ENCODE results near the gene SIM2.

The SIM2 gene

GRCh38 chr21:36757196-36757595 is 58.3 kb downstream of the SIM2 start:
- TF ChIP-seq POLR2AphosphoS5 (IDR thresholded peaks at IDR 0.05; ENCODE audit: low read depth) (no peak), CTCF (IDR thresholded peaks at IDR 0.05; ENCODE audit: insufficient read depth, low read length) (no peak), GABPA (IDR thresholded peaks at IDR 0.05; ENCODE audit: low read depth) (no peak), REST (IDR thresholded peaks at IDR 0.05; ENCODE audit: insufficient replicate concordance, low read depth) (no peak), SPI1 (IDR thresholded peaks at IDR 0.05; ENCODE audit: borderline replicate concordance, low read depth) (no peak)
- H3K27ac ChIP-seq (replicated peaks) = no peak overlapping the region
- H3K4me3 ChIP-seq (replicated peaks; ENCODE audit: insufficient read depth, low read length) = no peak overlapping the region
- DNase-seq (ENCODE audit: low read depth in 1 of 2, low spot score in 1 of 2) = no peak
- peaks cover 2% of the 10 kb centered on the region for H3K27me3 ChIP-seq (ENCODE audit: insufficient read depth, poor library complexity, severe bottlenecking)

GRCh38 chr21:36759348-36760083 is 60.6 kb downstream of the SIM2 start:
- Histone ChIP-seq H3K27me3 (ENCODE audit: insufficient read depth, poor library complexity, severe bottlenecking) (no peaks in the 10 kb centered on the region), H3K4me3 (replicated peaks; ENCODE audit: insufficient read depth, low read length) (no peak overlapping the region), H3K27ac (replicated peaks) (no peak overlapping the region)
- TF ChIP-seq CTCF (IDR thresholded peaks at IDR 0.05; ENCODE audit: insufficient read depth, low read length) = no peak
- no peak for TF ChIP-seq SPI1 (IDR thresholded peaks at IDR 0.05; ENCODE audit: borderline replicate concordance, low read depth)
- TF ChIP-seq REST (IDR thresholded peaks at IDR 0.05; ENCODE audit: insufficient replicate concordance, low read depth) = no peak
- no peak for TF ChIP-seq POLR2AphosphoS5 (IDR thresholded peaks at IDR 0.05; ENCODE audit: low read depth)
- no peak for TF ChIP-seq GABPA (IDR thresholded peaks at IDR 0.05; ENCODE audit: low read depth)
- DNase-seq (ENCODE audit: low read depth in 1 of 2, low spot score in 1 of 2) = no peak

GRCh38 chr21:36761685-36762084 is 62.8 kb downstream of the SIM2 start:
- no peak overlapping the region for H3K4me3 ChIP-seq (replicated peaks; ENCODE audit: insufficient read depth, low read length)
- H3K27ac ChIP-seq (replicated peaks) = no peak overlapping the region
- H3K27me3 ChIP-seq (ENCODE audit: insufficient read depth, poor library complexity, severe bottlenecking) = no peaks in the 10 kb centered on the region
- TF ChIP-seq REST (IDR thresholded peaks at IDR 0.05; ENCODE audit: insufficient replicate concordance, low read depth) (no peak), SPI1 (IDR thresholded peaks at IDR 0.05; ENCODE audit: borderline replicate concordance, low read depth) (no peak), POLR2AphosphoS5 (IDR thresholded peaks at IDR 0.05; ENCODE audit: low read depth) (no peak), GABPA (IDR thresholded peaks at IDR 0.05; ENCODE audit: low read depth) (no peak), CTCF (IDR thresholded peaks at IDR 0.05; ENCODE audit: insufficient read depth, low read length) (no peak)
- DNase-seq (ENCODE audit: low read depth in 1 of 2, low spot score in 1 of 2) = no peak
